Hepatocyte (in vitro differentiated cells): ENCODE results near the gene DIDO1.

Experiments
- CTCF ChIP-seq: fragments of 200-600 bp; sonication (generic); IDR thresholded peaks from 2 replicates; pipeline ENCODE4 v1.5.1; 2016; ENCODE audit warnings: antibody characterized with exemption, mild to moderate bottlenecking; ENCODE audit not compliant: poor library complexity
- EZH2 ChIP-seq: fragments of 200-600 bp; sonication (generic); IDR thresholded peaks from 2 replicates; pipeline ENCODE4 v1.6.1; 2016; ENCODE audit warnings: antibody characterized with exemption, mild to moderate bottlenecking, borderline replicate concordance

DNA sequence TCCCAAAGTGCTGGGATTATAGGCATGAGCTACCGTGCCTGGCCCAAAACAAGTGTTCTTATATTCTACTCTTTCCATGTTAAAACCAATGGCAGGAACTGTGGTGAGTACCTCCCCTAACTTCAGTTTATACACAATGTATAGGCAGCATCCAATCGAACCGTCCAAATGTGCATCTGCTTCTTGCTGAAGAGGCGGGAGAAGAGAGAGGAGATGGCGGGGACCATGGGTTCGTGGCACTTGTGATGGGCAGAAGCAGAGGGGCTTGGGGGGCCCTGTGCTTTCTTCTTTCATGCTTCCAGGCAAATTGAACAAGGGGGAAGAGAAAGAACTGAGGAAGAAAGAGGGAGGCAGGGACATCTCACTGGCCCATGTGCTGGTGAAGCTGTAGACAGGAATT lies 53.4 kb downstream of the DIDO1 start:
- TF ChIP-seq CTCF (no peak), EZH2 (no peak)
